HG03442 (cell line): ENCODE results near the gene CYBC1.

Source experiments
- ATAC-seq: cut with Tn5 transposase; IDR thresholded peaks from one replicate; pipeline ENCODE4 v1.9.1; 2021; ENCODE audit warnings: mild to moderate bottlenecking, moderate library complexity; ENCODE audit not compliant: unreplicated experiment

Gene CYBC1

DNA sequence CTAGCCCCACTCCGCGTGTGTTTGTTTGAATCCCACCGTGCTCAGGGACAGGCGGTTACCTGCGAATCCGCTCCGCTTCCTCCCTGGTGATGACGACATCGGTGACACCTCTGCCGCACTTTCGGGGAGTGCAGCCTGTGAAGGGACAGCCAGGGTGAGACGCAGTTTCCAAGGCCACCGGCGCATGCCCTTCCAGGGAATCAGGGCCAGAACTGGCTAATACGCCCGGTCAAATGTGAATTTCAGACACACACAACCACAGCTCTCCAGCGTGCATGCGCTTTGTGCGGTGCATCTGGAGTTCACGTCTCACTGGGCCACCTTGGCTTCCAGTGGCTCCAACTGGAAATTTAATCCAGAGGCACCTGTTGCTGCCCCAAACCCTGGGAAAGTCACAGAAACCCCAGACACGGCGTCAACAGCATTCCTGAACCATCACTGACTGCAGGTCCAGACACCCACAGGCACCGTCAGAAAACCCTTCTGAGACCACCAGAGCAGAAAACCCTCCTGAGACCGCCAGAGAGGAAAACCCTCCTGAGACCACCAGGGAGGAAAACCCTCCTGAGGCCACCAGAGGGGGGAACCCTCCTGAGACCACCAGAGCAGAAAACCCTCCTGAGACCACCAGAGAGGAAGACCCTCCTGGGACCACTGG lies 39.0 kb downstream of the CYBC1 start:
- ATAC-seq: no peak

DNA sequence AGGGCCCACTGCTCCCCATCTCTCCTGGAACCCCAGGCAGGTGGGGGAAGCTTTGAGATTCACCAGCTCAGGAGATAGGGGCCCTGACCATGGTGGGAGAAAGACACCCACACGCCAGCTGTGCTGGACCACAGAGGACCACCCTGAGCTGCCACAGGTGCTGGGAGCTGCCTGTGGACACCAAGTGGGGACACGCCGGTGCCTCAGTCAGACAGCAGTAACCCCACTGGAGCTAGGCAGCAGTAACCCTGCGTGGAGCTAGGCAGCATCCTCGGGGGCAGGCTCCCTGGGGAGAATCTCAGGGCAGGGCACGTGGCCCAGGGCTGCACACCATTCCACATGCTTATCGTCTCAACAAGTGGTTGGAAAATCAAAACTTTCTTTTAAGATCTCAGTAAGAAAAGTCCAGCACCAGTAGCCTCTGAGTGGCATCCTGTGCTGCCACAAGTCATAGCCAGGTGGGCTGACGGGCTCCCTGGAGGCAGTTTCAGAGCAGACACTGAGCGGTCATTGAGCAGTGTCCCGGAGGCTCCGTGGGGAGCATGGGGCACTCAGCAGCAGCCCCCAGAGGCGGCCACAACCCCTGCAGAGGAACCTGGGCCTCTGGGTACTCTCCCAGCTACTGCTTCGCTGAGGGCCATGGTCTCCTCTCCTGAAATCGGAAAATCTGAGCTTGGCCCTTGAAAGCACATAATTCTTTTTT lies 40.4 kb downstream of the CYBC1 start:
- ATAC-seq: no peak

DNA sequence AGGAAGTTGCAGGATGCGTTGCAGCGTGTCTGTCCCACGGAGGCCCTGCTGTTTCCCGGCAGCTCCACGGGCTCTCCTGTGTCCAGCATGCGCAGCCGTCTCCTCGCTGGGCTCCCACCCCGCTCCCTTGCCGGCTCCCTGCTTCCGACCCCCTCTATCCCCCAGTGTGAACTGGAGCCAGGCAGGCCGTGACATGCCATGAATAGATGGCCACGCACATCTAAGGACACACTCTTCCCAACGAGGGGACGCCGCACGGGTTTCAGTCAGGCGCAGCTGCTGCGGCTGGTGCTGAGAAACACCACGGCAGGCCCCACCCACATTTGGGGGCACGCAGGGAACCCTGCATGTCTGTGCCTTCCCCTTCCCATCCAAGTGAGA lies 41.6 kb downstream of the CYBC1 start:
- no peak for ATAC-seq

DNA sequence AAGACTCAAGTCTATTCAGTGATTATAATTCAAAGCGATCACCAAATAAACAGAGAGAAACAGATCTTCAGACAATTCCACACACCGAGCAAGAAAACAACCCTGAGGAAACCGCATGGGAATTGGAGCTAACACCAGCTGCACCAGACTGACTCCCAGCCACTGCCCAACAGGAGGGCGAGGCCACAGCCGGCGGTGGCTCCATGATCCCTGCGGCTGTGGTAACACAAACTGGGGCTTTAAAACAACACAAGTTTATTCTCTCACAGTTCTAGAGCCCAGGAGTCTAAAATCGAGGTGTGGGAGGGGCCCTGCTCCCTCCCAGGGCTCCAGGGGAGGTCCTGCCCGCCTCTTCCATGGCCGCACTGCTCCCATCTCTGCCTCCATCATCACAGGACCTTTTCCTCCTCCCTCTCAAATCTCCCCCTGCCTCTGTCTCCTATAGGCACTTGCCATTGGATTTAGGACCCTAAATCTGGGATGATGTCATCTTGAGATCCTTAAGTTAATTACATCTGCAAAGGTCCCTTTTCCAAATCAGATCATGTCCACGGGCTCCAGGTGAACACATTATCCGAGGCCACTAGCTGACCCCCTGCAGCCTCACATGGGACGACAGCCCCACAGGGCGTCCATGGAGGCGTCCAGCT lies 42.1 kb downstream of the CYBC1 start:
- no peak for ATAC-seq

DNA sequence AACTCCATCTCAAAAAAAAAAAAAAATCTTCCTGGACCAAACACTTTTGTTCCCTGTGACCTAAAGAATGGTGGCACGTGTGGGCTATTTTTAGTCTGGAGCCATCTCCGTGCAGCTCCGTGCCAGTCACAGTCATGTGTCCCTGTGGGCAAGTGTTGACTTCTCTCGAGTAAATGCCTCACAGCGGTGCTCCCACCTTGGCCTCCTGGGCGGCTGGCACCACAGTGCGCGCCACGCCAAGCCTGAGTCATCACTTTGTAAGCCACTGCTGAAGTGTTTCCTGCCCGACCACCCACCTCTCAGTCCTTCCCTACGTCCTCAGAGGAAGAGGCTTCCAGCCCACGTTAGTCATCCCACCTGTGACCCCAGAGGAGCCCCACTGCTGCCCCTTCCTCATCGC lies 43.3 kb downstream of the CYBC1 start:
- ATAC-seq: no peak

DNA sequence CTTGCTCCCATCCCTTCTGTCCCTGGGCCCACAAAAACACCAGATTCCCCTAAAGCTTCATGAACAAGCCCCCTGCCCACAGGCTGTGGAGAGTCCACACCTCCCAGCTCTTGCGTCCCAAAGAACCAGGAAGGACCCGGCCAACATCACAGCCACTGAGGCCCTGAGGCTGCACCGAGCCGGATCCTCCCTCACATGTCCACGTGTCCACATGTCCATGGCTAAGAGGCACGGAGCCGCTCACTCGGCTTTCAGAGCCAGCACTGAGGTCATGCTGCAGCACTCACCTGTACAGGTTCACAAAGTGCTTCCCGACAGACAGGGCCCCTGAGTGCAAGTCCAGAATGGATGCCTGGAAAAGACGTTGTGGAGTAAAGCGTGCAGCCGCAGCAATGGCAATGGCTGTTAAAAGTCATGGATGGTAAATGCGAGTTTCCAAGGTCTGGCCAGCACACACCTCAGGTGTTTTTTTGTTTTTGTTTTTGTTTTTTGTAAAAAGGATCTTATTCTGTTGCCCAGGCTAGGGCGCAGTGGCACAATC lies 44.4 kb downstream of the CYBC1 start:
- no peak for ATAC-seq

DNA sequence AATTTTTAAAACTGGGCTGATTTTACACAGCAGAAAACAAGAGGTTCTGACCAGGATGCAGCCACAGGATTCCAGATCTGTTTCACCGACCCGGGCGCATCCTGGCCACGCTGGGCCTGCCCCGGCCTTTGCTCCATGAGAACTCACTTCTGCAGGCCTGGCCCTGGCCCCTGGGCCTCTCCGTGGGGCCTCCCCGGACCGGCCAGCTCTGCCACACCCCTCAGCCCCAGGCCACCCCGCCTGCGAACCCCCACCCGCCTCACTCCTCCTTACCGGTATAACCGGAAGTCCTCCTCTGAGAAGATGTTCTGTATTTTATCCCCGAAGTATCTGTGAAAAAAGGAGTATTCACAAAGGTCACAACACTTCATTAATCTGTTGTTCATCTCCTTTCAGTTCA lies 45.5 kb downstream of the CYBC1 start:
- ATAC-seq: no peak

DNA sequence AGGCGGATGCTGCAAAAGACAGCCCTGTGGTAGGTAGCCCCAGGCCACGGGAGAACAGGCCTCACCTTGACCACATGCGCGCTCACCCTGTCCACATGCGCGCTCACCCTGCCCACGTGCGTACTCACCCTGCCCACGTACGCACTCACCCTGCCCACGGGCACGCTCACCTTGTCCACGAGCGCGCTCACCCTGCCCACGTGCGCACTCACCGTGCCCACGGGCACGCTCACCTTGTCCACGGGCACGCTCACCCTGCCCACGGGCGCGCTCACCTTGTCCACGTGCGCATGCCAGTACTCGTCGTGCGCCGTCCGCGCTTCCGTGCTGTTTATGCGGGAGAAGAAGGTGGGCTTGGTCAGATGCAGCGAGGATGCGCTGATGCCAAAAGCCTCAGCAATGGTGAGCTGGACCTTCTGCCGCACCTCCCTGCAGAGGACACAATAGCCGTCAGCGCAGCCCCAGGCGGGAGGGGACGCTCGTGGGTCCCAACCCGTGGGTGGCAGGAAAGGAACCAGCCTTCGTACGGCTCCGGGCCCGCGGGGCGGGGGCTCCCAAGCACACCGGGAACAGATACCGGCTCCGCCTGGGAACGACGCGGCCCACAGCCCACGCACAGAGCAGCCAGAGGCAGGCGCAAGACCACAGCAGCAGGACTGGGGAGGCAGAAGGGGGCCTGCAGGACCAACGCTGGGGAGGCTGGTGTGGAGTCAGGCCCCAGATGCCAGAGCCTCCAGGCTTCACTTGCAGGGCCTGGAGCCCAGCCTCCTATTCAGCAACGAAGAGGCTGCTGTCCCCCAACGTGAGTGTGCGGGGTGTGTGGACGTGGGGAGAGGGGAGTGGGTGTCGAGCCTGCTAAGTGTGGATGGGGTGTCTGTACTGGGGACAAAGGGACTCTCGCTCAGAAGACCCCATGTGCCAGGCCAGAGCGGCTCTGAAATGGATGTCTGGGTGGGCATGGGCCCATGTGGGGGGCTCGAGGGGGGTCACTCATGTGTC lies 46.6 kb downstream of the CYBC1 start:
- ATAC-seq: no peak

DNA sequence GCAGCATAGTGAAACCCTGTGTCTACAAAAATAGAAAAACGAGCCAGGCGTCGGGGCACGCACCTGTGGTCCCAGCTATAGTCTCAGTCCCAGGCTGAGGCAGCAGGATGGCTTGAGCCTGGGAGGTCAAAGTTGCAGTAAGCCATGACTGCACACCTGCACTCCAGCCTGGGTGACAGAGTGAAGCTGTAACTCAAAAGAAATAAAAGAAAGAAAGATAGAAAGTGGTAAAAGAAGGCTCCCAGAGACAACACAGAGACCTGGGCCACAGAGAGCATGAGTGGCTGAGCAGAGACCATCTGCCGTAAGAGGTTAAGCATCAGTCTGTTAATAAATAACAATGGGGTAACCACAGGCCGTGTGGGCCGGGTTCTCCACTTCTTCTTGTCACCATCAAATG lies 47.7 kb downstream of the CYBC1 start:
- no peak for ATAC-seq

DNA sequence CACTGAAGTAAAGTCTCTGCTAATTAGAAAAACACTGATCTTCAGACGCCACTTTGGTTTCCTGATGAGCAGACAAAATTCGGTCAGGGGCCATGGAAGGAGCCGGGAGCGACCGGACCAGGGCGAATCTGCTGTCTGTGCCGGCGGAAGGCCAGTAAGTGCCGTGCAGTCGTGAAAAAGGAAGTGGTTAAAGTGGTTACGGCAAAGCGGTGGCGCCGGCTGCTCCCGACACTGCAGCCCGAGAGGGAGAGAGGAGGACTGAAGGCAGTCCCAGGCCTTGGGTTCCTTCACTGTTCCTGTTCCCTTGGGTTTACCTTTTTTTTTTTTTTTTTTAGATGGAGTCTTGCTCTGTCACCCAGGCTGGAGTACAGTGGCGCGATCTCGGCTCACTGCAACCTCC lies 49.7 kb downstream of the CYBC1 start:
- ATAC-seq: no peak

DNA sequence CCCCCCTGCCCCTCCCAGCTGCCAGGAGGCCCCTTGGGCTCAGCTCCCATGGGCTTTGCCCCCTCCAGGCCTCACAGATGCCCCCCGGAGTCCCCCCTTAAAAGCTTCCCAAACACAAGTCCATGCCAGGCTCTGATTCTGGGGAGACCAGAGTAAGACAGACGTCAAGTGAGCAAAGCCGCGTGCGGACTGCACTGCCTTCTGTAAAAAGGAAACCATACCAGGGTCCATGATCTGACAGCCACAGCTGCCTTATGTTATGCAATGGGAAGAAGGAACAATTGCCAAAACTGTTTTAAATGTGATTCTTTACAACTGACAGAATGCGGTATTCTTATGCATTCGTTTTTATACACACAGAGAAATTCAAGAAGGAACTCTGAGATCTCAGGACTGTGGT lies 50.3 kb downstream of the CYBC1 start:
- no peak for ATAC-seq

DNA sequence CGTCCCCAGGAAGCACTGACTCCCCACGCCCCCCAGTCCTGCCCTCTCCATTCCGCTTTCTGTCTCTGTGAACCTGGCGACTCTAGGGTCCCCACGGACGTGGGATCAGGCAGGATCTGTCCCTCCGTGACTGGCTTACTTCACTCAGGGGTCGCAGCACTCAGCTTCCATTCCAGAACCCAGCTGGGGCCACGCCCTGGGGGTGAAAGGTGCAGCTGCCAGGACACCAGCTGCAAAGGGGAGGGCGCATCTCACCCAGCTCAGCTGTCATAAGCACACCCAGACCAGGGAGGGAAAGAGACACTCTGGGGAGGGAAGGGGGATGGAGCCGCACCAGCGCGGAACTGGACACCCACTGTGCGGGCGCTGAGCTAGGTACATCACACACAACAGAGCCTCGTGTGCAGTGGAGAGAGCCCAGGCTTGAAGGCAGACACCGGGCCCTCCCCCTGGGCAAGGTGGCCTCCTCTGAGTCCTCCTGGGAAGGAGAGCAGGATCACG lies 50.9 kb downstream of the CYBC1 start:
- no peak for ATAC-seq

DNA sequence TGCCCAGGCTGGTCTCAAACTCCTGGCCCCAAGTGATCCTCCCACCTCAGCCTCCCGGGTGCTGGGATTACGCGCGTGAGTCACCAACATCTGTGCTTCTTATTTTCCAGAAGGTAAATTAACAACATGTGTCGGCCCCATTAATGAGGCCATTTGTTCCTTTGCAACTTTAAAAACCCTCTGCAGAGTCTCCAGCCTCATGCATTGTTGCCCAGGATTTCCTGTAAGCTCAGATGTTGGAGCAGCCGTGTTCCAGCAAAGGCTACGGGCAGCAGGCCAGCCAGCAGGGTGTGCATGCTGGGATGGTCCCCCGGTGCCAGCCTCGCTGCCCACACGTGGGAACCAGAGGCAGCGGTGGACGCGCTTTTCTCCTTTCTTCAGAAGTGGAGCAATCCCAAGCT lies 51.5 kb downstream of the CYBC1 start:
- no peak for ATAC-seq

DNA sequence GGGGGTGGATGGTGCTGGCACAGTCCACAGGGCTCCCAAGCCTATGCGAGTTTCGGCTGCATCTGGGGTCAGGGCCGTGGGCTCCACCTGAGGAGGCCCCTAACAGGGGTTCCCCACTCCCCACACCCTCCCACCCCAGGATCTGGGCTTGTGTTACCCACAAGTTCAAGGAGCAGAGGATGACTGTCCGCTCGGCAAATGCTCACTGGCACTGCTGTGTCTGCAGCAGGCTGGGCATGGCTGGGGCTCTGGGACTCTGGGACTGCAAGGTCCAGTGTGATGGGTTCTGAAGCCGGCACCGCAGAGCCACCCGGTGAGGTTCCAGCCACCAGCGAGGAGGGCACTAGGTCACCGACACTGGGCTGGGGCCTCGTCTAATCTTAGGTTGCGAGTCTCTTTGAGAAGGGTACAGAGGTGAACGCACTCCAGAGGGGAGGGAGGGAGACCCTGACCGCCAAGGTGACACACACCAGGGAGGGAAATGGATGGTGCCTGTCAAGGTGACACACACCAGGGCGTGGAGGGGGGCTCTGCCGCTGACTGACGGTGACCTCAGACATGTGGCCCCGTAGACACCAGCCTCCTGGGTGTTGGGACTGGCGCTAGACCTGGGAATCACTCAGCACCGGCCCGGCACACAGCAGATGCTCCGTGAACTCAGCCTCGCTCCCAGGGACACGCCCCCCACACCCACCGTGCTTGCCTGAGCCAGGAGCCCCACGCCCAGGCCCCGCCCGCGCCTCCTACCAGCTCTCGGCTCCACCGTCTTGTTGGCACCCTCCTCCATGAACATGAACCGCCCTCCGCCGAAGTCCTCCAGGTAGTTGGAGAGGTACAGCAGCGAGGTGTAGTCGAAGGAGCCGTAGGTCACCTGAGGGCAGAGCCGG lies 52.9 kb downstream of the CYBC1 start:
- no peak for ATAC-seq

DNA sequence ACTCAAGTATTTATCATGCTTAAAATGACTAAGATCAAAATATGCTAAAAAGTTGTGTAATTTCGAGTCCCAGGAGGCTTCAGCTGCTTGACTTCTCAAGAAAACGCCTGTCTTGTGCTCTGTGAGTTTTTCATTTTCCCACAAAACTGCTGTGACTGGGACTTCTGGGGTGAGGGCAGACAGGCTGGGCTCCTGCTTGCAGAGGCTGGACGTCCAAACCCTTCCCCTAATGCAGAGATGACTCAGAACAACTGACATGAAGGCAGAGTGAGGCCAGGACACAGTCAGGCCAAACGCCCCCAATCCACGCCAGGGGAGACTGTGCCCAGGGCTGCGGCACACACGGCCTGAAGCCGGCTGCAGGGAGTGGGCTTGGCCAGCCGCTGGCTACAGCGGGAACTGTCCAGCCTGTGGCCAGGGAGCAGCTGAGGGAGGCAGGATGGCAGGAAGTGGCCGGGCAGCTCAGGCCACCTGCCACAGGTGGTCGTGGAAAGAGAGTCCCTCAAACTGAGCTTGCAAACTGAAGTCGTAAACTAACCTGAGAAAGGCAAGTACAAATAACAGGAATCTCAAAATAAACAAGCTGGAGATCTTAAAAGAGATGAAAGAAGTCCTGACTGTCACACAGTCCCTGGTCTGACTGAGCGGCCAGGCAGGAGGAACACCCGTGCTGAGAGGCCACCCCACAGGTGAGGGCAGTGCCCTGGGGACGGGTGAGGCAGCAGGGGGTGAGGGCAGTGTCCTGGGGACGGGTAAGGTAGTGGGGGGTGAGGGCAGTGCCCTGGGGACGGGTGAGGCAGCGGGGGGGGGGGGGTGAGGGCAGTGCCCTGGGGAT lies 53.7 kb downstream of the CYBC1 start:
- no peak for ATAC-seq

DNA sequence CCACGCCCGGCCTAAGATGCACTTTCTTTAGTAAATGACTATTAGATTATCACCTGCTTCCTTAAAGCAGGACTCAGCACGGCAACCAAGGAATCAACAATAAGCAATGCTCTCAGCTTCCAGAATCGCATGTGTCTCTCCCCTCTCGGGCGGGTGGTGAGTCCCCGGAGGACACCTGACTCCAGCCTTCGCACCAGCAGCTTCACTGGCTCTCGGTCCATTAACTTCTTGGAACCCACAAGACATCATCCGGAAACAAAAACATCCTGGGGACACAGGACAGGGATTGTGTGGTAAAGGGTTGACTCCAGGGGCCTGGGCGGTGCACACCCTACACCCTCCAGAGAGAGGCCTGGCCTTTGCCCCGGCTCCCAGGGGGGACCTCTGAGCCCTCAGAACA lies 56.3 kb downstream of the CYBC1 start:
- no peak for ATAC-seq

DNA sequence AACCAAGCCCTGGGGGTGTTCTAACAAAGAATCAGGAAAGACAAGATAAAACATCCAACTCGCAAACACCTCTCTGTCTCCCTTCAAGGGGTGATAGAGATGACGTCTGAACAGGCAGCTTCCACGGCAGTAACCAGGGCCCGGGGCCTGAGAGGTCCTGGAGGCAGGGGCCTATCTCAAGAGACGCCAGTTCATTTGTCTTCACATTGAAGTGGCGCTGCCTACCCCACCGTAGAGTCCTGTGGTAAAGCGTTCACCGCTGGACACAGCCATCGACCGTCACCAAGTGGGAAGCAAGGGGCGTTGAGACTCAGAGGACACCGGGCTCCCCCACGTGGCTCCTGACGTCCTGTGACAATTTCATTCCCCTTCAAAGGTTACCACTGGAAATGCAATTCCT lies 57.6 kb downstream of the CYBC1 start:
- ATAC-seq: no peak
